Peyer's patch (tissue), 4 donors: ENCODE data around the gene FOXK1.

ENCODE experiments used
- CTCF ChIP-seq, 6 experiments: fragments of 450-650 bp in 4 of 6; fragments of 200-600 bp in 2 of 6; sonication (generic) in 1 of 6; IDR thresholded peaks; one replicate each; pipeline ENCODE4 v1.5.1; 2017 to 2019; ENCODE audit warnings: antibody characterized with exemption in 6 of 6, mild to moderate bottlenecking in 3 of 6, moderate library complexity in 1 of 6
- POLR2A ChIP-seq, 2 donors: fragments of 450-650 bp; IDR thresholded peaks; one replicate each; pipeline ENCODE4 v1.5.1; 2017; ENCODE audit warnings: antibody characterized with exemption in 2 of 2, mild to moderate bottlenecking in 2 of 2, moderate library complexity in 2 of 2

GRCh38 chr7:4650433-4651047 is 31.6 kb upstream of the FOXK1 start:
- TF ChIP-seq CTCF (IDR thresholded peaks at IDR 0.05) (no peak), POLR2A (IDR thresholded peaks at IDR 0.05) (no peak)
